ENCODE measurements around the gene VWA5B1.

VWA5B1 gene

GRCh38 chr1:20319456-20320220, 29.0 kb downstream of the VWA5B1 start:
- intact Hi-C loops (cut with DNase I): no loop called here
- no peak for DNase-seq

DNA sequence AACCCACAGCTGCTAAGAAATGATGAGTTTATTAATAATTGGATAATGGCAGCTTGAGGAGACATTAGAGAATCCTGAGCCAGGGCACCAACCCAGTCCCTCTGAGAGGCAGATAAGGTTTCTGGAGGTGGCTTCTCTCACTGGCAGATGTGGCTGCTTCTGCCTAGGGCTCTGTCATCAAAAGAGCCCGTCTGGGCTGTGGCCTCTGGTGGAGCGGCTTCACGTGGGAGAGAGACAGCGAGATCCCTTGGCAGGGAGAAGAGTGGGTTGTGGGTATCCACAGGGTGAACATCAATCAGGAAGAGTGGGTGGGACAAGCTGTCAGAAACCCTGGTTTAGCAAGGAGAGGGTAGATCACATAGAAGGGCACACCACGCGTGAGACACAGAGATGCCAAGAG, 30.0 kb downstream of the VWA5B1 start:
- intact Hi-C loops (cut with DNase I): no loop called here
- DNase-seq: peak in 15 of 42 donors; percentile 6 to 65 (median 25)

- no peak for DNase-seq
- intact Hi-C loops (cut with DNase I): no loop called here
Observed at GRCh38 chr1:20321573-20321972, 30.9 kb downstream of the VWA5B1 start.

- DNase-seq: peak in 11 of 42 donors; percentile 2 to 47 (median 28)
- intact Hi-C loops (cut with DNase I): no loop called here
Observed at GRCh38 chr1:20322081-20322824, 31.6 kb downstream of the VWA5B1 start.

DNA sequence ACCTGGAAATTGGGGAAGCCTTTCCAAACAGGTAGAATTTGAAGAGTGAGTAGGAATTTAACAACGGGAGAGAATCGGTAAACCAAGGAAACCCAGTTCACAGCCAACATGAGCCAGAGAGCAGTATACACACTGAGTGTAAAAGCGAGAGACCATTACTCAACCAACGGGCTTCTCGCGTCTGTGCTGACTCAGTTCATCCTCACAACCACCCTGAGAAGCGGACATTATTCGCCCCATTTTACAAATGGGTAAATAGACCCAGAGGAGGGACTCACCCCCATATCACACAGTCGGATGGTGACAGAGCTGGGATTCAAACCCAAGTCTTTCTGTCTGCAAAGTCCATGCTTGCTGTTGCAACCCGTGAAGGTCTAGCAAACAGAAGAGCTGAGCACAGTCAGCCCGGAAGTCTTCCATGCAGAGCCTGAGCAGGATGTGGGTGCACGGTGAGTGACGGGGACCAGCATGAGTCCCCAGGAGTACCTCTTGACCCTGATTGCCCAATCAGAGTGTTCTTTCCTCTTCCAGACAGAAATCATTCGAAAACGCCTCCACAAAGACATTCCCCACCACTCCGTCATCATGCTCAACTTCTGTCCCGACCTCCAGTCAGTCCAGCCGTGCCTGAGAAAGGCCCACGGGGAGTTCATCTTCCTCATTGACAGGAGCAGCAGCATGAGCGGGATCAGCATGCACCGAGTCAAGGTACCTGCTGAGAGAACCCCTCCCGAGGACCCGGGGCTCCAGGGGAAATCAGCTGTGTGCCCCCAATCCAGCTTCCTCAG, 32.3 kb downstream of the VWA5B1 start:
- intact Hi-C loops (cut with DNase I): no loop called here
- no peak for DNase-seq

DNA sequence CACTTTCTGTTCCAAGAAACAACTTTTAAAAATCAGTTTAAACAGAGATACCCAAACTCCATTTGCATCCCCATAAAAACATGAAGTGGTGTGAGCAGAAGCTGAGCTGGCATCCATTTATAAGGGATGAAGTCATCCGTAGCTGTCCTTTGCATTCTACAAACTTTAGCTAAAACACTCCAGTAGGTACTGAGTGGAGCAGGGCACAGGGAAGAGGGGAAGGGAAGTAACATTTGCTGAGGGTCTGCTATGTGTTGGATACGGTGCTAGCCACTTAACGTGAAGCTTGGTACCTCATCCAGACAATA, 32.9 kb downstream of the VWA5B1 start:
- intact Hi-C loops (cut with DNase I): no loop called here
- DNase-seq: no peak

GRCh38 chr1:20324704-20325406, 34.2 kb downstream of the VWA5B1 start:
- DNase-seq: no peak
- intact Hi-C loops (cut with DNase I): no loop called here

GRCh38 chr1:20325407-20325843, 34.8 kb downstream of the VWA5B1 start:
- intact Hi-C loops (cut with DNase I): no loop called here
- DNase-seq: no peak

DNA sequence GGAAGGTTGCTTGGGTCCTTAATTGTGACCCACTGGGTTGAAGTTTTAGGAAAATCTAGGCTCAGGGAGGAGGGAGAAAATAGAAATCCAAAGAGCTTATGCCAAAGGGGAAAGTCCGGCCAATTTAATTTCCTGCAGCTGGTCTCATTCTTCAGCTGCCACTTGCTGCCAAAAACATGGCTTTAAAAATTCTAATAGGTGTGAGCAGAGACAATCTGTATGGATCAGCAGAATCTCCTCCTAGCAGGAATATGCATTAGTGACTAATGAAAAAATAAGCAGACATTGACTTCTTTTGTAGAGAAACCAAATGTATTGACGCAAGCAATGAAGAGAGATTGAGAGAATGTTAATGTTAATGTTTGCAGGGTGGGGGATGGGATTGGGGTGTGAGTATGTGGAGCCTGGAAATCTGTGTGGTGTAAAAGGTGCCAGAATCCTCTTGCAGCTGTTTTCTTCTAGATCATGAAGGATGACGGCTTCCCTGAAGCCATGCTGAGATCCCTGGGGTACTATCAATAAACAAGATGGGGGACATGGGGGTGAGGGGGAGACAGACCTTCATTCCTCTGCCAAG, 35.3 kb downstream of the VWA5B1 start:
- no peak for DNase-seq
- intact Hi-C loops (cut with DNase I): no loop called here

- DNase-seq: no peak
- intact Hi-C loops (cut with DNase I): no loop called here
Observed at GRCh38 chr1:20327467-20327866, 36.8 kb downstream of the VWA5B1 start.

DNA sequence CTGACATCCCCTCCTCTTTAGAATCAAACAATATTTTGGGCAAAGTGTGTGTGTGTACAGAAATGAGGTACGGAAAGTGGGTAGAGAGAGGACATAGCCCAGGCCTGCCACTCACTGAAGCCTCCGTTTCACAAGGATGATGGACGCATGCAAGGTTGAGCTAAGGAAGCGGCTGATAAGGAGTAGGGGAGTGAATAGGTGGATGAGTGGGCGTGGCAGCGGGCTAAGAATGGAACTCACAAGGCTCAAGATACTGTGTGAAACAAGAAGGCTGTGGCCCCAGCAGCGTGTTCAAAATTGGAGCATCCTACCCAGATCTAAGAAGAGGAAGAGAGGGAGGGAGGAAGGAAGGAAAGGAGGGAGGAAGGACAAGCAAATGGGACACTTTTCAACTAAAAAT, 37.5 kb downstream of the VWA5B1 start:
- intact Hi-C loops (cut with DNase I): no loop called here

DNA sequence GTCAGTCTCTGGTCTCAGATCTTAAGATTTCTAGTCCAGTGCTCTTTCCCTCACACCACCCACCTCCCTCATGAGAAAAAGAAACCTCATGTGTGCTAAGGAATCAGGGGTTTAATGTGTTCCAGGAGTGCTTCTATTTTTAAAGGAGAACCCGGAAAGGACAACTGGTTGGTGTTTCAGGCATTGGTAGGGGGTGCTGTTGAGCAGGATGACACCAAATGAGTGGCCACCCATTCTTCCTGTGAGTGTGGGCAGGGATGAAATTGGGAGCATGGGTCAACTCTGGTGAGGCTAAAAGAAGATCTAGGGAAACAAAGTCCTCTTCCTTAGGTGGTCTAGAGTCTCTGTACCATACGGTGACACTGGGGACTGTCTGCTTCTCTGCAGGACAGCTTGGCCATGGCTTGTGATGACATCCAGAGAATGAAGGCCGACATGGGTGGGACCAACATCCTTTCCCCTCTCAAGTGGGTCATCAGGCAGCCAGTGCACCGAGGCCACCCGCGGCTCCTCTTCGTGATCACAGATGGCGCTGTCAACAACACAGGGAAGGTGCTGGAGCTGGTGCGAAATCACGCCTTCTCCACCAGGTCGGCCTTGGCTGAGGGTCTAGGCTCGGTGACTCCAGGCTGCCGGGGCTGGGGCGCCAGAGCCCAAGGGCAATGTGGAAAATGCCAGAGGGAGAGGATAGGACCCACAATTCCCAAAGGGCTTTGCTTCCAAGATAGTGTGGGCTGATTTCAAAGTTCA, 39.3 kb downstream of the VWA5B1 start:
- intact Hi-C loops (cut with DNase I): no loop called here
- no peak for DNase-seq

More for the DNA sequence above, 37.5 kb downstream of the VWA5B1 start:
- DNase-seq: peak in 5 of 42 donors; percentile 18 to 64 (median 30)

DNA sequence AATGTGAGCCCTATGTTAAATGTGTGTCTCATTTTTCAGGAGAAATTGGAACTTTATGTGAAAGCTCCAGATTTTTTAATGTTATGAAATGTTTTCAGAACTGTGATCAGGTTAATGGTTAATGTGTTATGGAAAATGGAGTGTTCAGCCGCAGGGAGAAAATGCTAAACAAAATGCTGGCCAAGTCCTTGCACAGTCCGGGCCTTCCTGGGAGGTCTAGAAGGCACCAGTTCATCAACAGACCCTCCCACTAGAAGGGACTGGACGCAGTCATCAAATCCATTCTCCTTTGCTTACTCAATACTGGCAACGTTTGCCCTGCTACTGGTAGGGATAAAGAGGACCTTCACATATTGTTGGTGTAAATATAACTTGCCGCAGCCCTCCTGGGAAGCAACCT, 43.4 kb downstream of the VWA5B1 start:
- intact Hi-C loops (cut with DNase I): no loop called here
- no peak for DNase-seq

- DNase-seq: no peak
- intact Hi-C loops (cut with DNase I): no loop called here
Observed at GRCh38 chr1:20336105-20336605, 45.5 kb downstream of the VWA5B1 start.

DNA sequence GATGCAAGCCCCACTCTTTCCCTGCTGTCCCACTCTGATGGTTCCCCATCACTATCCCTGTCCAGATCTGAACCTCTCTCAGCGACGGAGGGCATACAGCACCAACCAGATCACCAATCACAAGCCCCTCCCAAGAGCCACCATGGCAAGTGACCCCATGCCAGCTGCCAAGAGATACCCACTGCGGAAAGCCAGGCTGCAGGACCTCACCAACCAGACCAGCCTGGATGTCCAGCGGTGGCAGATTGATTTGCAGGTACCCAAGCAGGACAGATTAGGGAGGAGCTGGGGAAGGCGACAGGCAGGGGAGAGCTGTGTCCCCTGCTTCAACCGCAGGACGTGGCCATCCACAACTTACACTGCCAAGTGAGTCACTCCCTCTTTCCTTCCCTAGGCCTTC, 46.9 kb downstream of the VWA5B1 start:
- no peak for DNase-seq
- intact Hi-C loops (cut with DNase I): no loop called here

DNA sequence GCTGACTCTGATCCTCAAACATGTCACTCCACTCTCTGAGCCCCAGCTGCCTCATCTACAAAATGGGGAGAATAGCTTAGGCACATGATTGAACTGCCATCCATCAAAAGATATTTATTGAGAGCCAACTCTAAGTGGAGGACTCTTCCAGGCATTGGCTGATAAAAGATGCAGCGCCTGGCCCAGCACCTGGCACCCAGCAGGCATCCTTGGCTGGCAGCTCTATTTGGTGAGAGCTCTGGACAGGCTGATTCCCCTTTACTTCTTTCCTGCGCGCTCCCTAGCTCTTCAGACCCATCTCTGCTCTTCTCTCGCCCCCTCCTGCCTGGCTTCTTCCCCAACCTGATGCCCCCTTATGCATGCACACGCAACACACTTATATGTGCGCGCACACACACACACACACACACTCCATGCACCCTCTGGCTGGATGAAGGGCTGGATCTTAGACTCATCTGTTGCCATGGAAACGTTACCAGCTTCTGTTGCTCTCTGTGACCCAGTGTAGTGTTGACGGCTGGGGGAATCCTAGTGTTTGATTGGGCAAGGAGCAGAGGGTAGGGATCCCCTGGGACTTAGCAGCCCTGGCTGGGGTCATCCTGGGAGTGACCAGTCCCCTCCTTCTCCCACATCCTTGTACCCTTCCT, 49.3 kb downstream of the VWA5B1 start:
- peak in 6 of 42 donors; percentile 16 to 54 (median 33) for DNase-seq
- intact Hi-C loops (cut with DNase I): no loop called here

DNA sequence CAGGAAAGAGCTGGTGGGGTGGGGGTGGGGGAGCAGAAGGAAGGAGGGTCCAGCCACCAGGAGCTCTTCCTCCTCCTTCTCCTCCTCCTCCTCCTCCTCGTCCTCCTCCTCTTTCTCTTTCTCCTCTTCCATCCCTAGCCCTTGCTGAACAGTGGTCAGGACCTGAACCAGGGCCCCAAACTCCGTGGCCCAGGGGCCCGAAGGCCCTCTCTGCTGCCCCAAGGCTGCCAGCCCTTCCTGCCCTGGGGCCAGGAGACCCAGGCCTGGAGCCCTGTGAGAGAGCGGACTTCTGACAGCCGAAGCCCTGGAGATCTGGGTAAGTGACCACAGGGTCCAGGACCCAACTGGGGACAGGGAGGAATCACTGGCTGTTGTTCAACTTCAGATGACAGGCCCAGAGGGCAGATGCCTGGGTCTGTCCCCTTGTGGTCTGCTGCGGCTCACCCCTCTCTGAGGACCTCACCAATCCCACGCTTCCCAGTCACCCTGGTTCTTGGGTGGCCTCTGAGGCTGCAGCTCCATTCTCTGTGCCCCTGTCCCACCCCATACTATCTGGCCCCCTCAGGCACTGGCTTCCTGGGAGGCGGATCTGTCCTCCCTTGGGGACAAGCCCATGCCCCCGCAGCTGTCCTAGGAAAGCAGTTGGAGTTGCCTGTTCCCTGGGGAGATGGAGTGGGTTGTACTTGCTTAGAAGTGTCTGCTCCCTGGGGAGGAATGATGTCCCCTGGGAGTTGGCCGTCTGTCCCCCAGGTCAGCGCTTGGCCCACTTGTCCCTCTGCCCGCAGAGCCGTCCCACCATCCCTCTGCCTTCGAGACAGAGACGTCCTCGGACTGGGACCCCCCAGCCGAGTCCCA, 51.8 kb downstream of the VWA5B1 start:
- intact Hi-C loops (cut with DNase I): no loop called here
- DNase-seq: no peak
